IMR-90 (cell line): ENCODE measurements around the gene RPL23. TPM values are rescaled to one million over a fixed set of nuclear protein-coding genes. Genes with fewer than 3 reads are reported as not detected.
A peak's percentile ranks its signal among the peaks of the same experiment; 100 is the strongest.

Source experiments
- ATAC-seq: fragments of 200-7000 bp; cut with Tn5 transposase; 2 replicates; pipeline ENCODE4 v1.9.1; 2020; ENCODE audit warnings: low read depth, mild to moderate bottlenecking, moderate library complexity
- BruUV-seq: library from RNA; stranded (reverse); fragments of 400-500 nt; replicated peaks from 2 replicates; lab custom pipeline; 2021; lab: Mats Ljungman, UMichigan
- CTCF ChIA-PET: fragments of 300-600 bp; formaldehyde crosslinking; extraction: SDS; loops from one replicate; lab custom pipeline; 2021; ENCODE audit warnings: antibody characterized with exemption; lab: Yijun Ruan, JAX
- POLR2A ChIA-PET: fragments of 300-600 bp; sonication (Branson Sonifier 250); formaldehyde crosslinking; loops from one replicate; lab custom pipeline; 2022; ENCODE audit warnings: antibody characterized with exemption; ENCODE audit not compliant: unreplicated experiment; lab: Charles Lee
- DNase-seq: peaks from one replicate; pipeline ENCODE4 v3.0.0; 2013
- H2AFZ ChIP-seq: replicated peaks from 2 replicates; pipeline ENCODE3; 2013; ENCODE audit warnings: low read length, mild to moderate bottlenecking; ENCODE audit not compliant: poor library complexity
- H2AK5ac ChIP-seq: 2 replicates; pipeline ENCODE4 v1.6.1; 2013; ENCODE audit warnings: low read depth, low read length, inconsistent platforms
- H2AK9ac ChIP-seq: replicated peaks from 2 replicates; pipeline ENCODE3; 2013; ENCODE audit warnings: mild to moderate bottlenecking, low read depth, low read length, moderate library complexity; ENCODE audit not compliant: poor library complexity
- H2BK120ac ChIP-seq: 2 replicates; pipeline ENCODE4 v1.6.1; 2013; ENCODE audit warnings: low read depth, low read length, inconsistent platforms
- H2BK15ac ChIP-seq: 3 replicates; pipeline ENCODE4 v1.6.1; 2013; ENCODE audit warnings: low read depth, low read length, inconsistent platforms
- H2BK20ac ChIP-seq: 2 replicates; pipeline ENCODE4 v1.6.1; 2013; ENCODE audit warnings: low read depth, mild to moderate bottlenecking, inconsistent platforms, low read length, moderate library complexity
- H2BK5ac ChIP-seq: 2 replicates; pipeline ENCODE4 v1.6.1; 2013; ENCODE audit warnings: mild to moderate bottlenecking, low read depth, low read length, inconsistent platforms; ENCODE audit not compliant: poor library complexity, severe bottlenecking
- H3K14ac ChIP-seq: replicated peaks from 2 replicates; pipeline ENCODE4 v1.6.1; 2013; ENCODE audit warnings: low read depth, low read length, inconsistent platforms
- H3K18ac ChIP-seq: 2 replicates; pipeline ENCODE4 v1.6.1; 2013; ENCODE audit warnings: low read depth, low read length, control low read depth
- H3K23ac ChIP-seq: 2 replicates; pipeline ENCODE4 v1.6.1; 2013; ENCODE audit warnings: low read depth, low read length, inconsistent platforms
- H3K27ac ChIP-seq: 2 replicates; pipeline ENCODE4 v1.5.1; 2013; ENCODE audit warnings: mild to moderate bottlenecking, control low read depth, low read length; ENCODE audit not compliant: insufficient read depth
- H3K27me3 ChIP-seq: 2 replicates; pipeline ENCODE4 v1.6.1; 2013; ENCODE audit warnings: low read length; ENCODE audit not compliant: control insufficient read depth, insufficient read depth
- H3K36me3 ChIP-seq: 2 replicates; pipeline ENCODE4 v1.6.1; 2013; ENCODE audit warnings: low read length, mixed read lengths; ENCODE audit not compliant: control insufficient read depth, insufficient read depth
- H3K4ac ChIP-seq: 2 replicates; pipeline ENCODE4 v1.6.1; 2013; ENCODE audit warnings: low read depth, low read length, inconsistent platforms
- H3K4me1 ChIP-seq: 2 replicates; pipeline ENCODE4 v1.6.1; 2013; ENCODE audit warnings: low read length, mixed read lengths; ENCODE audit not compliant: control insufficient read depth, insufficient read depth
- H3K4me2 ChIP-seq: 2 replicates; pipeline ENCODE4 v1.6.1; 2013; ENCODE audit warnings: low read depth, mild to moderate bottlenecking, control low read depth, low read length, moderate library complexity
- H3K4me3 ChIP-seq: 2 replicates; pipeline ENCODE4 v1.5.1; 2013; ENCODE audit warnings: low read depth, mild to moderate bottlenecking, control low read depth, low read length, moderate library complexity; ENCODE audit not compliant: insufficient read depth
- H3K56ac ChIP-seq: 2 replicates; pipeline ENCODE4 v1.6.1; 2013; ENCODE audit warnings: low read length, inconsistent platforms; ENCODE audit not compliant: insufficient read depth; ENCODE audit errors: extremely low read depth
- H3K79me1 ChIP-seq, 2 experiments: 2 replicates each; pipeline ENCODE4 v1.6.1; 2013; ENCODE audit warnings: low read length in 2 of 2, inconsistent platforms in 1 of 2, low read depth in 1 of 2
- H3K9ac ChIP-seq: 2 replicates; pipeline ENCODE4 v1.6.1; 2013; ENCODE audit warnings: low read depth, low read length, control low read depth
- H3K9me1 ChIP-seq: 2 replicates; pipeline ENCODE4 v1.6.1; 2013; ENCODE audit warnings: low read length, inconsistent platforms; ENCODE audit not compliant: insufficient read depth
- H3K9me3 ChIP-seq: 2 replicates; pipeline ENCODE4 v1.6.1; 2013; ENCODE audit warnings: low read length; ENCODE audit not compliant: control insufficient read depth, insufficient read depth
- H4K20me1 ChIP-seq: 2 replicates; pipeline ENCODE4 v1.6.1; 2013; ENCODE audit warnings: low read length, inconsistent platforms; ENCODE audit not compliant: insufficient read depth
- H4K5ac ChIP-seq: 2 replicates; pipeline ENCODE4 v1.6.1; 2013; ENCODE audit warnings: mild to moderate bottlenecking, low read depth, low read length, control low read depth
- H4K8ac ChIP-seq, 2 experiments: 2 replicates each; pipeline ENCODE4 v1.6.1; 2013; ENCODE audit warnings: low read depth in 2 of 2, low read length in 2 of 2, control low read depth in 1 of 2, inconsistent platforms in 1 of 2
- H4K91ac ChIP-seq: 2 replicates; pipeline ENCODE4 v1.6.1; 2013; ENCODE audit warnings: low read depth, low read length, inconsistent platforms; ENCODE audit not compliant: insufficient read depth
- BHLHE40 ChIP-seq: fragments of 150-350 bp; IDR thresholded peaks from 2 replicates; pipeline ENCODE4 v1.6.1; 2016; ENCODE audit warnings: mild to moderate bottlenecking, low read depth, low read length
- CHD1 ChIP-seq: IDR thresholded peaks from 2 replicates; pipeline ENCODE4 v1.6.1; 2012; ENCODE audit warnings: low read depth, low read length, improper control_type of control experiment
- USF2 ChIP-seq: fragments of 150-350 bp; IDR thresholded peaks from 2 replicates; pipeline ENCODE4 v1.6.1; 2017; ENCODE audit warnings: mild to moderate bottlenecking, antibody characterized with exemption, low read length, low read depth
- WGBS, 2 experiments: methylation state at CpG; one replicate each; pipeline versions ENCODE4 v1.1.5 to v1.1.7; 2013; ENCODE audit warnings: missing lambda C conversion rate in 2 of 2; ENCODE audit not compliant: insufficient read length in 1 of 2; ENCODE audit errors: extremely low coverage in 2 of 2; 5-methylcytosine and 5-hydroxymethylcytosine counted together
- dilution Hi-C: fragments of 300-500 bp; cut with HindIII; formaldehyde crosslinking; loops from one replicate; pipeline ENCODE4 v1.14.3; 2018; ENCODE audit warnings: low sequenced_read_pairs; ENCODE audit not compliant: unreplicated experiment
- in situ Hi-C: fragments of 300-500 bp; cut with MboI; formaldehyde crosslinking; loops from 3 replicates; pipeline ENCODE4 v1.14.3; 2019; ENCODE audit warnings: low sequenced_read_pairs, inconsistent platforms, mixed read lengths
- intact Hi-C: fragments of 100-400 bp; cut with micrococcal nuclease; formaldehyde crosslinking; loops from 2 replicates; pipeline ENCODE4 v1.10.0; 2022
- polyA plus RNA-seq, 3 experiments: library from polyadenylated mRNA; depleted of rRNA; stranded (reverse); fragments of >200 nt; gene quantifications; 2 replicates each; pipeline ENCODE4 v1.2.3, GENCODE V29; 2012; ENCODE audit warnings: low replicate concordance in 1 of 3
- total RNA-seq: library from RNA; depleted of rRNA; stranded (reverse); fragments of >200 nt; gene quantifications from 2 replicates; pipeline ENCODE4 v1.2.3, GENCODE V29; 2012

The RPL23 gene
- total and polyA plus RNA-seq, 2 of the 4 experiments (the other 2 are of a cell fraction), result 1,170 to 2,308 TPM

- TF ChIP-seq BHLHE40 (peak; percentile 52; the same call in 1 of the 2 replicates), CHD1 (no peak), USF2 (peak; percentile 96)
- Histone ChIP-seq H3K4me2 (peak overlapping the region; percentile 16), H3K9me1 (peaks cover 48% of the 10 kb centered on the region), H4K20me1 (peaks cover 100% of the 10 kb centered on the region), H4K5ac (no peak overlapping the region), H2AK5ac (peak overlapping the region; percentile 74), H2BK120ac (peak overlapping the region; percentile 9; the same call in 1 of the 2 replicates), H2AK9ac (peak overlapping the region; percentile 85), H3K4me1 (peaks cover 66% of the 10 kb centered on the region), H2AFZ (peak overlapping the region; percentile 60), H4K8ac (peak overlapping the region; percentile 59 to 65), H2BK5ac (peak overlapping the region; percentile 15), H3K4me3 (no peak overlapping the region), H3K4ac (peak overlapping the region; percentile 75), H3K79me1 (peaks cover 0 to 86% of the 10 kb centered on the region in 2 experiments; a peak in 2 of 4 replicates), H3K27ac (peak overlapping the region; percentile 74), H3K36me3 (peaks cover 79% of the 10 kb centered on the region), H2BK20ac (no peak overlapping the region), H3K14ac (peak overlapping the region; percentile 34), H3K9ac (peak overlapping the region; percentile 10; the same call in 1 of the 2 replicates), H3K56ac (no peak overlapping the region), H3K18ac (no peak overlapping the region), H4K91ac (peak overlapping the region; percentile 48), H3K9me3 (no peaks in the 10 kb centered on the region), H3K27me3 (no peaks in the 10 kb centered on the region), H2BK15ac (no peak overlapping the region), H3K23ac (peak overlapping the region; percentile 76)
- no TSS peak for BruUV-seq
- dilution Hi-C loops, result no loop called here
- intact Hi-C loops, result loop anchor here (2.0 kb wide), 1 partner anchor 13 kb away; no protein-coding TSS in a partner anchor
- ChIA-PET CTCF (no interaction called here), POLR2A (interaction anchor here (0.6 kb wide), 1 partner anchor 476 kb away, joined by 5 read pairs; no protein-coding TSS in a partner anchor)
- ATAC-seq (peak; percentile 2; the same call in 1 of the 2 replicates), DNase-seq (peak; percentile 48)
- WGBS, 2 experiments, result 40% methylated on average over 1 of the region's 8 CpGs; no CpG with 5 or more reads in 1 of the 2 experiments
- in situ Hi-C loops, result no loop called here
These were observed 28.2 kb upstream of the RPL23 start for GRCh38 chr17:38881600-38882191.
